Fibroblast of mammary gland (primary cell): ENCODE results near the gene DHRS1.
A peak's percentile ranks its signal among the peaks of the same experiment; 100 is the strongest.

Experiments
- DNase-seq: peaks from one replicate; pipeline ENCODE4 v3.0.0-alpha.2; 2010; ENCODE audit warnings: low read depth
- H3K4me3 ChIP-seq: 2 replicates; pipeline ENCODE4 v1.5.1; 2011; ENCODE audit warnings: low read depth, mild to moderate bottlenecking, low read length, moderate library complexity; ENCODE audit not compliant: control insufficient read depth
- TF ChIP-seq, protein P1 (sequence below): conservative IDR thresholded peaks from 2 replicates; pipeline ENCODE4 v1.5.1; 2011; ENCODE audit warnings: low read depth, low read length, inconsistent platforms; ENCODE audit not compliant: control insufficient read depth, insufficient read depth

The DHRS1 gene

DNA sequence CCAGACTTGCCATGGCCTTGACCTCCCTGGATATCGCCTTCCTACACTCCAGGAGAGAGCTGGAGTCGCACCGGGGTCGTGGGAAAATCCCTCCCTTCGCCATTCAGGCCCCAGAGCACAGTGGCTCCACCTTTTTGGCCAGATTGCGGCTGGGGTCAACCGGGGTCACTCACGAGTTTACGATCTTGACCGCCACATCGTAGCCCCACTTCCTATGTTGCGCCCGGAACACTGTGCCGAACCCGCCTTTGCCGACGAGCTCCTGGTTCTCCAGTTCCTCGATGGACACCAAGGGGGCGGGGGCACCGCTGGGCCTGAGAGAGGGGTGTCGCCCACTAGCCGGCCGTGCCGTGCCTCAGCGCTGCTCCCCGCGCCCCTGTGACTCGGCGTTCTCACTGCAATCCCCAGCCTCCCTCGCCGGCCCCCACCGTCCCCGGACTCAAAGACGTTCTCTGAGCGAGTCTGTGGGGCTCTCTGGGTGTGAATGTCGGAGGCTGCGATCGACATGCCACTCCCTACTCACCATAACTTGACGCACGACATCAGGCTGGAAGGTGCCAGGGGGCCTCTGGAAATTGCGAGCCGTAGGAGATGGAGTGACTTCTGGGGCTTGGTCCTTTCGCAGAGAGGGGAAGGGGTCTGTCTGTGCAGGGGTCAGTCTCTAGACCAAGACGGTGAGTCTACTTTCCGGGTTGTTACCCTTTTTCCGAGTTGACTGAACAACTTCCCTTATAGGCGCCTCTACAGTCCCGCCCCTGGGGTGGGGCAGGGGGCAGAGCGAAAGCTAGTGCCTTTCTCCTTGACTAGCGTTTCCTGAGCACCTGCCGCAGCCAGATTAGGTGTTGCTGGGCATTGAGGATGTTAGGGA lies 39.9 kb upstream of the DHRS1 start, which contains the start of gene RIPK3:
TSS of gene RIPK3 (minus strand) at position 708 of the 868 bp plus-strand sequence. CDS start at position 543, 165 bp downstream.
- no peak within 1 kb of the TSS for H3K4me3 ChIP-seq
- DNase-seq = no peak
- TF ChIP-seq, protein P1, sequence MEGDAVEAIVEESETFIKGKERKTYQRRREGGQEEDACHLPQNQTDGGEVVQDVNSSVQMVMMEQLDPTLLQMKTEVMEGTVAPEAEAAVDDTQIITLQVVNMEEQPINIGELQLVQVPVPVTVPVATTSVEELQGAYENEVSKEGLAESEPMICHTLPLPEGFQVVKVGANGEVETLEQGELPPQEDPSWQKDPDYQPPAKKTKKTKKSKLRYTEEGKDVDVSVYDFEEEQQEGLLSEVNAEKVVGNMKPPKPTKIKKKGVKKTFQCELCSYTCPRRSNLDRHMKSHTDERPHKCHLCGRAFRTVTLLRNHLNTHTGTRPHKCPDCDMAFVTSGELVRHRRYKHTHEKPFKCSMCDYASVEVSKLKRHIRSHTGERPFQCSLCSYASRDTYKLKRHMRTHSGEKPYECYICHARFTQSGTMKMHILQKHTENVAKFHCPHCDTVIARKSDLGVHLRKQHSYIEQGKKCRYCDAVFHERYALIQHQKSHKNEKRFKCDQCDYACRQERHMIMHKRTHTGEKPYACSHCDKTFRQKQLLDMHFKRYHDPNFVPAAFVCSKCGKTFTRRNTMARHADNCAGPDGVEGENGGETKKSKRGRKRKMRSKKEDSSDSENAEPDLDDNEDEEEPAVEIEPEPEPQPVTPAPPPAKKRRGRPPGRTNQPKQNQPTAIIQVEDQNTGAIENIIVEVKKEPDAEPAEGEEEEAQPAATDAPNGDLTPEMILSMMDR = no peak

- DNase-seq = no peak
- TF ChIP-seq, protein P1 = no peak
- H3K4me3 ChIP-seq = no peak overlapping the region
These were observed 39.3 kb upstream of the DHRS1 start for GRCh38 chr14:24338843-24339242.

GRCh38 chr14:24337824-24338175 lies 38.2 kb upstream of the DHRS1 start:
- TF ChIP-seq, protein P1 = no peak

GRCh38 chr14:24337144-24337823 lies 37.7 kb upstream of the DHRS1 start:
- DNase-seq = no peak
- TF ChIP-seq, protein P1 = no peak
- no peak overlapping the region for H3K4me3 ChIP-seq

More at GRCh38 chr14:24337824-24338175, 38.2 kb upstream of the DHRS1 start:
- no peak overlapping the region for H3K4me3 ChIP-seq
- no peak for DNase-seq

DNA sequence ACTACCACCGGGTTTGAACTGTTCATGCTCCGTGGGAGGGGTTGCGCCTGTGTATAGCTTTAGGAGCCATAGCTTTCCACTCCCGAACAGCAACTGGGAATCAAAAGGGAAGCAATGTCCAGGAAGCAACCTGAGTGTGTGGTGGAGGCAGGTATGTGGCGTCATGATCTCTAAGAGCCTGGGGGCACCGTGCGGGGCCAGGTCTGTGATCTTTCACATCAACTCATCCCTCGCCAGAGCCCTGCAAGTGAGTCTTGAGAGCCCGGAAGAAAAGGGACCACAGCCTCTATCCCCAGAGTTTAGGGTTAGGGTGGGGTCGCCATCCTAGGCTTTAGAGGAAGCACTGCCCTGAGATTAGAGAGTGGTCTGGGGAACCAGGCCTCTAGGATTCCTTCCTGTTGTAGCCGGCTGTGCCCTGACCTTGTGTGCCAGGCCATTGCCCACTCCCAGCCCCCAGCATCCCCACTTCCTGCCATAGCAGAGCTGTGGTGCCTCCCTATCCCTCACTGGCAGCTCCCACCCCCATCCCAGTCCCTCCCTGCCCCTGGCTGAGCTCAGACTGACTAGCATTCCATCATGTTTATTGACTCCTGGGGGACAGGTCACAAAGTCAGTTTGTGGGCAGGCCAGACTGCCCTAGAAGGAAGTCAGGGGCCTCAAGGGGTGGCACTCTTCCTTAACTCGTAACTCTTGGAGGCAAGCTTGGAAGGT lies 36.0 kb upstream of the DHRS1 start:
- TF ChIP-seq, protein P1 = no peak
- H3K4me3 ChIP-seq = no peak overlapping the region
- DNase-seq = no peak

- TF ChIP-seq, protein P1 = no peak
- DNase-seq = no peak
- peak within 1 kb of the TSS; percentile 34 for H3K4me3 ChIP-seq
These were observed 35.1 kb upstream of the DHRS1 start, which contains the start of gene ADCY4 for GRCh38 chr14:24334431-24335291. ADCY4 (minus strand) TSS chr14:24335071; CDS start chr14:24334652, 419 bp downstream.
